GM18870 (cell line): ENCODE data around the gene MYOZ2.

Experiments
- ATAC-seq: cut with Tn5 transposase; IDR thresholded peaks from one replicate; pipeline ENCODE4 v1.9.1; 2021; ENCODE audit warnings: moderate library complexity; ENCODE audit not compliant: unreplicated experiment

Gene MYOZ2

GRCh38 chr4:119190354-119190753, 54.7 kb downstream of the MYOZ2 start:
- no peak for ATAC-seq

- ATAC-seq = no peak
These were observed 55.9 kb downstream of the MYOZ2 start for GRCh38 chr4:119191505-119191904.

GRCh38 chr4:119197772-119198212, 62.2 kb downstream of the MYOZ2 start:
- ATAC-seq = no peak

- no peak for ATAC-seq
These were observed 69.3 kb downstream of the MYOZ2 start for GRCh38 chr4:119204916-119205315.

GRCh38 chr4:119205690-119206089, 70.1 kb downstream of the MYOZ2 start:
- ATAC-seq = no peak

GRCh38 chr4:119206178-119206577, 70.5 kb downstream of the MYOZ2 start:
- ATAC-seq = no peak

GRCh38 chr4:119207051-119207450, 71.4 kb downstream of the MYOZ2 start:
- no peak for ATAC-seq

- peak; percentile 28 for ATAC-seq
These were observed 73.4 kb downstream of the MYOZ2 start for GRCh38 chr4:119209077-119209476.

- no peak for ATAC-seq
These were observed 74.0 kb downstream of the MYOZ2 start for GRCh38 chr4:119209586-119209985.

GRCh38 chr4:119210775-119211174, 75.1 kb downstream of the MYOZ2 start:
- ATAC-seq = no peak

- ATAC-seq = peak; percentile 12
These were observed 76.2 kb downstream of the MYOZ2 start for GRCh38 chr4:119211867-119212233.

GRCh38 chr4:119212234-119212963, 76.8 kb downstream of the MYOZ2 start, which contains the start of gene USP53:
USP53 (plus strand) TSS chr4:119212713; CDS start chr4:119239760, 27,047 bp downstream.
- peak; percentile 73 for ATAC-seq

GRCh38 chr4:119212964-119213606, 77.5 kb downstream of the MYOZ2 start:
- peak; percentile 53 for ATAC-seq

GRCh38 chr4:119218093-119218492, 82.5 kb downstream of the MYOZ2 start:
- no peak for ATAC-seq

GRCh38 chr4:119221412-119221811, 85.8 kb downstream of the MYOZ2 start:
- no peak for ATAC-seq

- no peak for ATAC-seq
These were observed 92.1 kb downstream of the MYOZ2 start for GRCh38 chr4:119227690-119228089.

- ATAC-seq = no peak
These were observed 92.8 kb downstream of the MYOZ2 start for GRCh38 chr4:119228406-119228805.

- ATAC-seq = no peak
These were observed 94.5 kb downstream of the MYOZ2 start for GRCh38 chr4:119229908-119230687.

GRCh38 chr4:119231491-119231890, 95.9 kb downstream of the MYOZ2 start:
- ATAC-seq = no peak

GRCh38 chr4:119232286-119232685, 96.7 kb downstream of the MYOZ2 start:
- no peak for ATAC-seq

GRCh38 chr4:119233191-119233590, 97.6 kb downstream of the MYOZ2 start:
- no peak for ATAC-seq

GRCh38 chr4:119233750-119234149, 98.1 kb downstream of the MYOZ2 start:
- no peak for ATAC-seq
